ENCODE data around the gene ENGASE.

Gene ENGASE

GRCh38 chr17:79045842-79046196 lies 28.8 kb upstream of the ENGASE start:
- Mint-ChIP-seq H3K4me3 (no peak overlapping the region), H3K4me1 (ENCODE audit: low read depth) (peaks cover 1% of the 10 kb centered on the region), H3K36me3 (no peaks in the 10 kb centered on the region), H3K27me3 (peaks cover 3% of the 10 kb centered on the region), H3K27ac (no peak overlapping the region), H3K9me3 (ENCODE audit: low read depth) (no peaks in the 10 kb centered on the region)

- no peaks in the 10 kb centered on the region for H3K9me3 Mint-ChIP-seq (ENCODE audit: low read depth)
- H3K4me3 Mint-ChIP-seq, result no peak overlapping the region
- no peak overlapping the region for H3K27ac Mint-ChIP-seq
- H3K36me3 Mint-ChIP-seq, result no peaks in the 10 kb centered on the region
- peaks cover 3% of the 10 kb centered on the region for H3K27me3 Mint-ChIP-seq
- H3K4me1 Mint-ChIP-seq (ENCODE audit: low read depth), result peaks cover 1% of the 10 kb centered on the region
These were observed 28.3 kb upstream of the ENGASE start for GRCh38 chr17:79046197-79046915.

- Mint-ChIP-seq H3K4me1 (ENCODE audit: low read depth) (peaks cover 1% of the 10 kb centered on the region), H3K36me3 (no peaks in the 10 kb centered on the region), H3K27me3 (peaks cover 3% of the 10 kb centered on the region), H3K4me3 (no peak overlapping the region), H3K9me3 (ENCODE audit: low read depth) (no peaks in the 10 kb centered on the region), H3K27ac (no peak overlapping the region)
These were observed 27.7 kb upstream of the ENGASE start for GRCh38 chr17:79046916-79047280.

- H3K4me3 Mint-ChIP-seq, result no peak overlapping the region
- H3K9me3 Mint-ChIP-seq (ENCODE audit: low read depth), result no peaks in the 10 kb centered on the region
- no peaks in the 10 kb centered on the region for H3K36me3 Mint-ChIP-seq
- H3K27ac Mint-ChIP-seq, result no peak overlapping the region
- peaks cover 5% of the 10 kb centered on the region for H3K27me3 Mint-ChIP-seq
- H3K4me1 Mint-ChIP-seq (ENCODE audit: low read depth), result peaks cover 1% of the 10 kb centered on the region
These were observed 27.2 kb upstream of the ENGASE start for GRCh38 chr17:79047291-79047920.

GRCh38 chr17:79047923-79048825 lies 26.4 kb upstream of the ENGASE start:
- no peak overlapping the region for H3K4me3 Mint-ChIP-seq
- no peak overlapping the region for H3K27ac Mint-ChIP-seq
- peaks cover 5% of the 10 kb centered on the region for H3K27me3 Mint-ChIP-seq
- peaks cover 1% of the 10 kb centered on the region for H3K4me1 Mint-ChIP-seq (ENCODE audit: low read depth)
- no peaks in the 10 kb centered on the region for H3K9me3 Mint-ChIP-seq (ENCODE audit: low read depth)
- H3K36me3 Mint-ChIP-seq, result no peaks in the 10 kb centered on the region

- peaks cover 5% of the 10 kb centered on the region for H3K27me3 Mint-ChIP-seq
- H3K9me3 Mint-ChIP-seq (ENCODE audit: low read depth), result peaks cover 4% of the 10 kb centered on the region
- no peak overlapping the region for H3K27ac Mint-ChIP-seq
- no peaks in the 10 kb centered on the region for H3K36me3 Mint-ChIP-seq
- no peak overlapping the region for H3K4me3 Mint-ChIP-seq
- peaks cover 1% of the 10 kb centered on the region for H3K4me1 Mint-ChIP-seq (ENCODE audit: low read depth)
These were observed 25.5 kb upstream of the ENGASE start for GRCh38 chr17:79048826-79049755.

- Mint-ChIP-seq H3K4me1 (ENCODE audit: low read depth) (peaks cover 1% of the 10 kb centered on the region), H3K36me3 (no peaks in the 10 kb centered on the region), H3K9me3 (ENCODE audit: low read depth) (peaks cover 4% of the 10 kb centered on the region), H3K4me3 (no peak overlapping the region), H3K27me3 (peaks cover 5% of the 10 kb centered on the region), H3K27ac (no peak overlapping the region)
These were observed 24.8 kb upstream of the ENGASE start for GRCh38 chr17:79049821-79050220.

GRCh38 chr17:79050551-79050950 lies 24.1 kb upstream of the ENGASE start:
- Mint-ChIP-seq H3K4me1 (ENCODE audit: low read depth) (peaks cover 1% of the 10 kb centered on the region), H3K27ac (no peak overlapping the region), H3K4me3 (no peak overlapping the region), H3K9me3 (ENCODE audit: low read depth) (peaks cover 4% of the 10 kb centered on the region), H3K27me3 (peaks cover 7% of the 10 kb centered on the region), H3K36me3 (no peaks in the 10 kb centered on the region)

GRCh38 chr17:79051306-79051705 lies 23.3 kb upstream of the ENGASE start:
- Mint-ChIP-seq H3K36me3 (no peaks in the 10 kb centered on the region), H3K27me3 (peaks cover 4% of the 10 kb centered on the region), H3K4me1 (ENCODE audit: low read depth) (no peaks in the 10 kb centered on the region), H3K4me3 (no peak overlapping the region), H3K27ac (no peak overlapping the region), H3K9me3 (ENCODE audit: low read depth) (peaks cover 4% of the 10 kb centered on the region)

- no peaks in the 10 kb centered on the region for H3K36me3 Mint-ChIP-seq
- H3K27ac Mint-ChIP-seq, result no peak overlapping the region
- no peaks in the 10 kb centered on the region for H3K4me1 Mint-ChIP-seq (ENCODE audit: low read depth)
- H3K4me3 Mint-ChIP-seq, result no peak overlapping the region
- H3K9me3 Mint-ChIP-seq (ENCODE audit: low read depth), result peaks cover 4% of the 10 kb centered on the region
- H3K27me3 Mint-ChIP-seq, result peaks cover 4% of the 10 kb centered on the region
These were observed 22.5 kb upstream of the ENGASE start for GRCh38 chr17:79052131-79052530.

- Mint-ChIP-seq H3K27me3 (peaks cover 6% of the 10 kb centered on the region), H3K4me1 (ENCODE audit: low read depth) (no peaks in the 10 kb centered on the region), H3K27ac (no peak overlapping the region), H3K36me3 (peaks cover 5% of the 10 kb centered on the region), H3K4me3 (no peak overlapping the region), H3K9me3 (ENCODE audit: low read depth) (peaks cover 10% of the 10 kb centered on the region)
These were observed 21.2 kb upstream of the ENGASE start for GRCh38 chr17:79053251-79053925.

GRCh38 chr17:79054200-79054960 lies 20.2 kb upstream of the ENGASE start:
- H3K27me3 Mint-ChIP-seq, result peaks cover 6% of the 10 kb centered on the region

GRCh38 chr17:79055197-79055596 lies 19.4 kb upstream of the ENGASE start:
- Mint-ChIP-seq H3K4me3 (no peak overlapping the region), H3K36me3 (peaks cover 5% of the 10 kb centered on the region), H3K9me3 (ENCODE audit: low read depth) (peaks cover 10% of the 10 kb centered on the region), H3K4me1 (ENCODE audit: low read depth) (peaks cover 2% of the 10 kb centered on the region), H3K27ac (no peak overlapping the region), H3K27me3 (peaks cover 6% of the 10 kb centered on the region)

More at GRCh38 chr17:79054200-79054960, 20.2 kb upstream of the ENGASE start:
- H3K27ac Mint-ChIP-seq, result no peak overlapping the region
- no peak overlapping the region for H3K4me3 Mint-ChIP-seq
- H3K9me3 Mint-ChIP-seq (ENCODE audit: low read depth), result peaks cover 10% of the 10 kb centered on the region
- peaks cover 2% of the 10 kb centered on the region for H3K4me1 Mint-ChIP-seq (ENCODE audit: low read depth)
- H3K36me3 Mint-ChIP-seq, result peaks cover 5% of the 10 kb centered on the region
